ENCODE data around the gene COMMD1. TPM values are rescaled to one million over a fixed set of nuclear protein-coding genes. Genes with fewer than 3 reads are reported as not detected.

The COMMD1 gene
- total RNA-seq, 2 donors from 2014 or later = 51.1 to 57.8 TPM

DNA sequence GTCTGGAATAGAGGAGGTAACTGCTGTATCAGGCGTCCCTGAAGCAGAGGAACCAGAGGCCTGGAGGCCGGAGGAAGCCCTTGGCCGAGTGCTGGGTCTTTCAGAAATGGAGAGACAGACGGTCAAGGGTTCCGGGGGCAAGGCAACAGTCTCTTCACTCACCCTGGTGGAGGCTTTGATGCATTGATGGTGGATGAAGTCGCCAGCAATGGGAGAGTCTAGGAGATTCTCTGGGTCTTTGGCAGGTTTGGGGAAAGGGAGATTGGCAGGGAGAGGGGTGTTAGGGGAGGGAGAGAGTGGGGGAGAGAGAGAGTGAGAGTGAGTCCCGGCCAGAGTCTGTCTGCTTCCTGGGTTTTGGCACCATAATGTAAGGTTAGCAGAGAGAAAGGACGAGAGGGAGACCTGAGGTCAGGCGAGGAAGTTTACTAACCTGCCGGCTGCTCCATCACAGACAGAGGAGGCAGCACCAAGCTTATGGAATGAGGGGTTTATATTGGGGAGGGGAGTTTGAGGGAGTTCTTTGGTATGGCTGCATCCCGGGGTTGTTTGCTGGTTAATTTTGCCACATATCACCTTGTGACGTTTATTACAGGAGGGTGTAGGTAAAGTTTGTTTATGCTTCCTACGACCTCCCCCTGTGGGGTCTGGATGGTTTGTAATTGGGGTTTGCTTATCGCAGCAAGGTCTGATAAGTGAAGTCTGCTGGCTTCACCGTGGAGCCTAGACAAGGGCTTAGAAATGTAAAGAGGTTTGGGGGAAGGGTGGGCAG, 19.6 kb downstream of the COMMD1 start:
- no peak for ATAC-seq (ENCODE audit: insufficient number of reproducible peaks, low FRiP score, low read depth)
- Histone ChIP-seq H3K4me1 (ENCODE audit: control insufficient read depth in 1 of 2, low read depth in 2 of 2) (peaks cover 4 to 20% of the 10 kb centered on the region in 2 donors), H3K36me3 (no peaks in the 10 kb centered on the region), H3K27me3 (replicated peaks; ENCODE audit: insufficient read depth) (no peaks in the 10 kb centered on the region), H3K27ac (no peak overlapping the region), H3K4me3 (no peak overlapping the region), H3K9me3 (no peaks in the 10 kb centered on the region)
- TF ChIP-seq, protein P1, sequence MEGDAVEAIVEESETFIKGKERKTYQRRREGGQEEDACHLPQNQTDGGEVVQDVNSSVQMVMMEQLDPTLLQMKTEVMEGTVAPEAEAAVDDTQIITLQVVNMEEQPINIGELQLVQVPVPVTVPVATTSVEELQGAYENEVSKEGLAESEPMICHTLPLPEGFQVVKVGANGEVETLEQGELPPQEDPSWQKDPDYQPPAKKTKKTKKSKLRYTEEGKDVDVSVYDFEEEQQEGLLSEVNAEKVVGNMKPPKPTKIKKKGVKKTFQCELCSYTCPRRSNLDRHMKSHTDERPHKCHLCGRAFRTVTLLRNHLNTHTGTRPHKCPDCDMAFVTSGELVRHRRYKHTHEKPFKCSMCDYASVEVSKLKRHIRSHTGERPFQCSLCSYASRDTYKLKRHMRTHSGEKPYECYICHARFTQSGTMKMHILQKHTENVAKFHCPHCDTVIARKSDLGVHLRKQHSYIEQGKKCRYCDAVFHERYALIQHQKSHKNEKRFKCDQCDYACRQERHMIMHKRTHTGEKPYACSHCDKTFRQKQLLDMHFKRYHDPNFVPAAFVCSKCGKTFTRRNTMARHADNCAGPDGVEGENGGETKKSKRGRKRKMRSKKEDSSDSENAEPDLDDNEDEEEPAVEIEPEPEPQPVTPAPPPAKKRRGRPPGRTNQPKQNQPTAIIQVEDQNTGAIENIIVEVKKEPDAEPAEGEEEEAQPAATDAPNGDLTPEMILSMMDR (IDR thresholded peaks at IDR 0.05) = no peak
- no peak for DNase-seq (ENCODE audit: low spot score)

DNA sequence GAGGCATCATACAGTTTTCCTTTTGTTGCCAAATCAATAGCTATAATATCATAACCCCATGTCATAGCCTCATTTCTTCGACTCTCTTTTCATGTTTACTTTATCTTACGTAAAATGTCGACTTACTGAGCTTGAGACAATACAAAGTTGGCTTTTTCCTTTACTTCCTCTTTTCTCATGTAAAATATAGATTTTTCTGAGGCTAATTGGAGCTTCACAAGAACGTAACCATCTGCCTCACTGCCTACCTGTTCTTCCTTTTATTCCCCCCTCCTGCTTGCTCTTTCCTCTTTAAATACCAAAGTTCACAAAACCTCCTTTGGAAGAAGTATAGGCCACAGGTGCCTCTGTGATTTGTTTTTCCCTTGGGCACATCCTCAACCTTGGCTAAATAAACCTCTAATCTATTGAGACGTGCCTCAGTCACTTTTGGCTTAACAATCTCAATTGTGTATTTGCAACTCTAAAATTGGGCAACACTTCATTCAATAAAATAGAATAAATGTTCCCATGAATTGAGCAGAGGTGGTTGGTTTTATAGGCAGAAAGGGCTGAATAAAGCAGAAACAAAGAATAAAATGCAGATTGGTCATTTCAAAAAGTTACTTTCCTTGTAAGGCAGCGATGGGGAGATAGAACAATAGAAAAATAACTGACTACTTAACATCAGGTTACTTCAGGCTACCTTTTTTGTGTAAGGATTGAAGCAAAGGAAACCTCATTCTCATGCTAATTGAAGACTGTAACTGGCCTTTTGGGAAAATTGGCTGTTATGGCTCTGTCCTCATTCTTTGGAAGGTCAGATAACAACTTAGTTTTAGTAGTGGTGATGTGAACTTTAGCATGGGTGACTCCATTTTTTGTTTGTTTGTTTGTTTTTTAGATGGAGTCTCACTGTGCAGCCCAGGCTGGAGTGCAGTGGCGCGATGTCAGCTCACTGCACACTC, 21.3 kb downstream of the COMMD1 start:
- Histone ChIP-seq H3K36me3 (no peaks in the 10 kb centered on the region), H3K4me3 (no peak overlapping the region), H3K27ac (no peak overlapping the region), H3K27me3 (replicated peaks; ENCODE audit: insufficient read depth) (no peaks in the 10 kb centered on the region), H3K9me3 (no peaks in the 10 kb centered on the region), H3K4me1 (ENCODE audit: control insufficient read depth in 1 of 2, low read depth in 2 of 2) (peaks cover 0 to 9% of the 10 kb centered on the region in 2 donors)
- TF ChIP-seq, protein P1 (IDR thresholded peaks at IDR 0.05) = no peak
- ATAC-seq (ENCODE audit: insufficient number of reproducible peaks, low FRiP score, low read depth) (no peak), DNase-seq (ENCODE audit: low spot score) (no peak)

DNA sequence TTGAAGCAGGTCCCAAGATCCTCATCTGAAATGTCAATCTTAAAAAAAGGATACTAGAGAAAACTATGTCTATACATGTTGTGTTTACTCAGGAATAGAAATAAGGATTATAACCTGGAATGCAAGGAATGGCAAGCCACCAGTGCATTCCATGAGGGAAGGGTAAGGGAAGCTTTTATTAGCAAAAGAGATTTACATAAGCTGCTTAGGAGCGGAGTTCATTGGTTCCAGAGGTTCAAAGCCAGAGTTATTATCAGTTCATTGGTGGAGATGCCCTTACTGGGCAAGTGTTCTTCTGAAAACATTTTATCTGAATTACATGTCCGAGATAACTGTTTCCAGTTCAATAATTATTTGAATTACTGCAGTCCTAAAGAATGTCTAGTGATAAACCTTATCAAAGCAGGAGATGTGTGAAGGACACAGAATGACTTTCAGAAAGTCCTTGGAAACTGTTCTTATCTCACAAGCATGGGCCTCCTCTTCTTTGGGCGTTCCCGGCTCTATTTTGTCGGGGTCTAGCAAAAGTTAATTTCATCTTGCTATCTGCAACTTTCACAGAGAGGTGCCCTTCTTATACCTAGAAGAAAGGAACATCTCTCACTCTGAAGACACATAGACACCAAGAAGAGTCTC, 23.5 kb downstream of the COMMD1 start:
- no peak overlapping the region for H3K27ac ChIP-seq
- H3K36me3 ChIP-seq = no peaks in the 10 kb centered on the region
- TF ChIP-seq, protein P1 (IDR thresholded peaks at IDR 0.05) = no peak
- H3K4me1 ChIP-seq (ENCODE audit: control insufficient read depth in 1 of 2, low read depth in 2 of 2) = peaks cover 0 to 9% of the 10 kb centered on the region in 2 donors
- H3K4me3 ChIP-seq = no peak overlapping the region
- DNase-seq (ENCODE audit: low spot score) (no peak), ATAC-seq (ENCODE audit: insufficient number of reproducible peaks, low FRiP score, low read depth) (no peak)
- H3K27me3 ChIP-seq (replicated peaks; ENCODE audit: insufficient read depth) = no peaks in the 10 kb centered on the region
- no peaks in the 10 kb centered on the region for H3K9me3 ChIP-seq

DNA sequence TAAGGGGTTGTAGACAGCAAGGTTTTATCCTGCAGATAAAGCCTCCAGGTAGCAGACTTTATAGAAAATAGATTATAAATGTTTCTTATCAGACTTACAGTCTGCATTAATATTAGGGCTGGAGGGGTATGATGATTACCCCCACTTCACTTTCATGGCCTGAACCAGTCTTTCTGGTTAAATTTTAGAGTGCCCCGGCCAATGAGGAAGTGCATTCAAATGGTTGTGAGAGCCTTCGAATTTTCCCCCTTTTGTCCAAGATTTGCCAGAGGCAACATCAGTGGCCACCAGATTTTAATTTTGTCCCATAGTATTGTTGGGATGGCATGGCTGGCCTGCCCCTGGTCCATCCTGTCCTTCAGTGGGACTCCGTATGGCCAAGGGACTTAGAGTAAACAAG, 31.6 kb downstream of the COMMD1 start:
- no peaks in the 10 kb centered on the region for H3K27me3 ChIP-seq (replicated peaks; ENCODE audit: insufficient read depth)
- H3K36me3 ChIP-seq = no peaks in the 10 kb centered on the region
- H3K4me1 ChIP-seq (ENCODE audit: control insufficient read depth in 1 of 2, low read depth in 2 of 2) = peaks cover 0 to 14% of the 10 kb centered on the region in 2 donors
- no peak overlapping the region for H3K27ac ChIP-seq
- TF ChIP-seq, protein P1 (IDR thresholded peaks at IDR 0.05) = no peak
- H3K9me3 ChIP-seq = no peaks in the 10 kb centered on the region
- no peak for ATAC-seq (ENCODE audit: insufficient number of reproducible peaks, low FRiP score, low read depth)
- DNase-seq (ENCODE audit: low spot score) = no peak
- no peak overlapping the region for H3K4me3 ChIP-seq

DNA sequence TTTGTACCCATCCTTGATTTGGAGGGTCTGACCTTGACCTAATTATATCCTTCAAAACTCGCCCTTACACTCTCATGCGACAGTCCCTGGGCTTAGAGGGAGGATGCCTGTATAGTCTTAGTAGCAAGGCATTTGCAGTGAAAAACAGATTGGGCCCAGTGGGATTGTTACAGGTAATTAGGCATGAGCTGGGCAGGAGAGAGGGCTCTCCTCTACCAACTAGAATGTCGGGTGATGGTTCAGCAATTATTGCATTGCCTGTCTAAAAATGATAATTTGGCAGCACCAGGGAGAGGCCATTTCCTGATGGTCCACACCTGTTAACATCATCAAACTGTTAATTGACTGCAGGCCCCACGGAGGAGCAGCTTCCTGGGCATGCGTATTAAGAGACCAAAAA, 32.4 kb downstream of the COMMD1 start:
- Histone ChIP-seq H3K27ac (no peak overlapping the region), H3K36me3 (no peaks in the 10 kb centered on the region), H3K4me1 (ENCODE audit: control insufficient read depth in 1 of 2, low read depth in 2 of 2) (peaks cover 0 to 14% of the 10 kb centered on the region in 2 donors), H3K27me3 (replicated peaks; ENCODE audit: insufficient read depth) (no peaks in the 10 kb centered on the region), H3K4me3 (no peak overlapping the region), H3K9me3 (no peaks in the 10 kb centered on the region)
- ATAC-seq (ENCODE audit: insufficient number of reproducible peaks, low FRiP score, low read depth) (no peak), DNase-seq (ENCODE audit: low spot score) (no peak)
- TF ChIP-seq, protein P1 (IDR thresholded peaks at IDR 0.05) = no peak
